HCT116 (cell line): ENCODE results near the gene RBCK1. TPM values are rescaled to one million over a fixed set of nuclear protein-coding genes. Genes with fewer than 3 reads are reported as not detected.

Source experiments
- ATAC-seq: fragments of 200-7000 bp; cut with Tn5 transposase; 2 replicates; pipeline ENCODE4 v1.9.1; 2020; ENCODE audit warnings: mild to moderate bottlenecking, moderate library complexity
- BruUV-seq: library from RNA; stranded (reverse); fragments of 400-500 nt; replicated peaks from 2 replicates; lab custom pipeline; 2021; lab: Mats Ljungman, UMichigan
- CTCF ChIA-PET: fragments of 300-600 bp; sonication (Branson Sonifier 250); formaldehyde crosslinking; loops from one replicate; lab custom pipeline; 2021; ENCODE audit warnings: antibody characterized with exemption; lab: Charles Lee
- POLR2A ChIA-PET: fragments of 300-600, 350-600 bp; sonication (Branson Sonifier 250); formaldehyde crosslinking; loops from one replicate; lab custom pipeline; 2021; ENCODE audit warnings: antibody characterized with exemption; lab: Charles Lee
- RAD21 ChIA-PET, 2 experiments: fragments of 300-600 bp; sonication (Branson Sonifier 250); formaldehyde crosslinking; loops; one replicate each; lab custom pipeline; 2023; ENCODE audit warnings: low total read pairs in 2 of 2; ENCODE audit not compliant: uncharacterized antibody in 2 of 2, unreplicated experiment in 2 of 2, low non-redundant PET in 1 of 2; lab: Charles Lee
- DNase-seq: peaks from one replicate; pipeline ENCODE4 v3.0.0-alpha.2; 2010; ENCODE audit warnings: low read depth, low spot score
- H2AFZ ChIP-seq: fragments of 200-600 bp; shearing (Covaris generic), sonication (generic); 2 replicates; pipeline ENCODE4 v1.6.1; 2017; ENCODE audit warnings: low read depth, mixed run types, mixed read lengths, antibody characterized with exemption, low read length; ENCODE audit not compliant: poor library complexity, severe bottlenecking
- H3K27ac ChIP-seq: 2 replicates; pipeline ENCODE4 v1.5.1; 2012; ENCODE audit warnings: low read depth, low read length
- H3K27me3 ChIP-seq: fragments of 200-600 bp; sonication (generic); 2 replicates; pipeline ENCODE4 v1.6.1; 2016; ENCODE audit warnings: mixed run types, low read length, mixed read lengths; ENCODE audit not compliant: insufficient read depth
- H3K36me3 ChIP-seq, 2 experiments: fragments of 200-500 bp in 1 of 2; fragments of 200-600 bp in 1 of 2; sonication (Bioruptor generic) in 1 of 2; sonication (generic) in 1 of 2; 2 replicates each; pipeline versions ENCODE4 v1.5.1 to v1.6.1; 2014 to 2016; ENCODE audit warnings: low read length in 2 of 2, inconsistent platforms in 1 of 2, mixed read lengths in 1 of 2, mixed run types in 1 of 2; ENCODE audit not compliant: insufficient read depth in 2 of 2, control insufficient read depth in 1 of 2
- H3K4me1 ChIP-seq, 2 experiments: fragments of 200-600 bp in 1 of 2; sonication (generic) in 1 of 2; 2 replicates each; pipeline versions ENCODE4 v1.5.1 to v1.6.1; 2012 to 2017; ENCODE audit warnings: low read length in 2 of 2, inconsistent platforms in 1 of 2, mild to moderate bottlenecking in 1 of 2, mixed read lengths in 1 of 2, mixed run types in 1 of 2, moderate library complexity in 1 of 2; ENCODE audit not compliant: insufficient read depth in 2 of 2, control insufficient read depth in 1 of 2
- H3K4me2 ChIP-seq: fragments of 200-600 bp; sonication (generic); 2 replicates; pipeline ENCODE4 v1.6.1; 2017; ENCODE audit warnings: mixed run types, low read length, mixed read lengths
- H3K4me3 ChIP-seq, 2 experiments: fragments of 200-600 bp in 1 of 2; sonication (generic) in 1 of 2; replicated peaks in 1 of 2; 2 replicates each; pipeline ENCODE4 v1.5.1; 2011 to 2016; ENCODE audit warnings: low read length in 2 of 2, control low read depth in 1 of 2, low read depth in 1 of 2, mild to moderate bottlenecking in 1 of 2, mixed read lengths in 1 of 2, mixed run types in 1 of 2
- H3K79me2 ChIP-seq: fragments of 200-600 bp; sonication (generic); 2 replicates; pipeline ENCODE4 v1.6.1; 2017; ENCODE audit warnings: mild to moderate bottlenecking, mixed run types, low read length, moderate library complexity, mixed read lengths; ENCODE audit not compliant: insufficient read depth
- H3K9ac ChIP-seq: fragments of 200-600 bp; sonication (generic); 2 replicates; pipeline ENCODE4 v1.6.1; 2016; ENCODE audit warnings: low read length, mixed read lengths
- H3K9me2 ChIP-seq: fragments of 200-600 bp; sonication (generic), shearing (Covaris generic); 2 replicates; pipeline ENCODE4 v1.6.1; 2017; ENCODE audit warnings: mixed run types, mild to moderate bottlenecking, moderate library complexity; ENCODE audit not compliant: insufficient read depth
- H3K9me3 ChIP-seq, 2 experiments: fragments of 200-500 bp in 1 of 2; fragments of 200-600 bp in 1 of 2; sonication (Bioruptor generic) in 1 of 2; sonication (generic) in 1 of 2; 2 replicates each; pipeline ENCODE4 v1.6.1; 2014 to 2017; ENCODE audit warnings: low read length in 2 of 2, mixed read lengths in 2 of 2, inconsistent platforms in 1 of 2, low read depth in 1 of 2, mild to moderate bottlenecking in 1 of 2, mixed run types in 1 of 2, moderate library complexity in 1 of 2; ENCODE audit not compliant: control insufficient read depth in 1 of 2, insufficient read depth in 1 of 2
- H4K20me1 ChIP-seq: fragments of 200-600 bp; sonication (generic), shearing (Covaris generic); 2 replicates; pipeline ENCODE4 v1.6.1; 2017; ENCODE audit warnings: mixed run types, mild to moderate bottlenecking, moderate library complexity; ENCODE audit not compliant: insufficient read depth
- CBX3 ChIP-seq: IDR thresholded peaks from 2 replicates; pipeline ENCODE4 v1.6.1; 2012; ENCODE audit warnings: low read depth
- CEBPB ChIP-seq: IDR thresholded peaks from 2 replicates; pipeline ENCODE4 v1.6.1; 2012; ENCODE audit warnings: low read depth
- EZH2 ChIP-seq: fragments of 200-600 bp; sonication (generic); IDR thresholded peaks from 2 replicates; pipeline ENCODE4 v1.6.1; 2017; ENCODE audit warnings: antibody characterized with exemption, mixed run types
- FOSL1 ChIP-seq: IDR thresholded peaks from 2 replicates; pipeline ENCODE4 v1.6.1; 2012; ENCODE audit warnings: low read depth
- POLR2A ChIP-seq: IDR thresholded peaks from 2 replicates; pipeline ENCODE4 v1.7.0; 2011; ENCODE audit warnings: borderline replicate concordance; ENCODE audit not compliant: insufficient read depth, insufficient read length; ENCODE audit errors: extremely low read depth
- RAD21 ChIP-seq: IDR thresholded peaks from 2 replicates; pipeline ENCODE4 v1.6.1; 2012; ENCODE audit warnings: low read depth, mild to moderate bottlenecking
- SIN3A ChIP-seq: IDR thresholded peaks from 2 replicates; pipeline ENCODE4 v1.6.1; 2012; ENCODE audit warnings: low read depth
- SRF ChIP-seq: IDR thresholded peaks from 2 replicates; pipeline ENCODE4 v1.6.1; 2012; ENCODE audit warnings: low read depth
- YY1 ChIP-seq: IDR thresholded peaks from 2 replicates; pipeline ENCODE4 v1.6.1; 2011; ENCODE audit warnings: low read length, low read depth, moderate library complexity, mild to moderate bottlenecking; ENCODE audit not compliant: insufficient replicate concordance; ENCODE audit errors: extremely low read depth
- ZNF274 ChIP-seq: fragments of 200-500 bp; sonication (Bioruptor generic); IDR thresholded peaks from 2 replicates; pipeline ENCODE4 v1.6.1; 2014; ENCODE audit warnings: mild to moderate bottlenecking, low read depth, low read length, inconsistent platforms
- intact Hi-C: fragments of 100-400 bp; cut with micrococcal nuclease; formaldehyde crosslinking; loops from 2 replicates; pipeline ENCODE4 v1.10.0; 2022
- total RNA-seq: library from RNA; stranded (reverse); gene quantifications from one replicate; pipeline ENCODE4 v1.2.1, GENCODE V29; 2021; ENCODE audit not compliant: unreplicated experiment
- TF ChIP-seq, protein P1 (sequence below), 3 experiments: fragments of 200-600 bp in 1 of 3; sonication (generic) in 1 of 3; IDR thresholded peaks in 2 of 3; conservative IDR thresholded peaks in 1 of 3; 2 replicates each; pipeline ENCODE4 v1.5.1; 2012 to 2017; ENCODE audit warnings: low read depth in 2 of 3, low read length in 2 of 3, antibody characterized with exemption in 1 of 3, borderline replicate concordance in 1 of 3, control low read depth in 1 of 3, mild to moderate bottlenecking in 1 of 3, mixed read lengths in 1 of 3, mixed run types in 1 of 3, moderate library complexity in 1 of 3; ENCODE audit not compliant: insufficient read depth in 1 of 3
- TF ChIP-seq, protein P2 (sequence below): IDR thresholded peaks from 2 replicates; pipeline ENCODE4 v1.6.1; 2012

Gene RBCK1
- total RNA-seq, 1 experiment from 2014 or later: 180 TPM

DNA sequence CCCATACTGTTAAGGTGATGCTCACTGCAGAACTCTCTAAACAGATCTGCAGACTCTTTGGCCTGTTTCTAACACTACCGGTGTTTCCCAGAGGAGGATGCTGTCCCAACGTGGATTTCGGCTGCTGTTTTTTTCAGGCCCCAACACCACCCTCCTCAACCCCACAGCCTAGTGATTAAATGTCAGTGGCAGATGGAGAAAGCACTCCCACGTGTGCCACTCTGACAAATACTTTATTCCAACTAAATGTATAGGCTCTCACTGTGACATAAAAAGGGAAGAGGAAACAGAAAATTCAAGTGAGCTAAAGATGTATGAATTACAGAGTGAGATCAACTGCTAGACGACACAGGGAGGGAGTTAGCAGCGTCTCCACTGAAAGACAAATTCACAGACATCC, 50.7 kb downstream of the RBCK1 start:
- ChIA-PET CTCF (no interaction called here), POLR2A (no interaction called here), RAD21 (no interaction called here)
- no peaks in the 10 kb centered on the region for H3K9me2 ChIP-seq
- DNase-seq (no peak), ATAC-seq (no peak)
- H4K20me1 ChIP-seq: peaks cover 8% of the 10 kb centered on the region; the same call in 1 of the 2 replicates
- no peak overlapping the region for H2AFZ ChIP-seq
- peaks cover 79% of the 10 kb centered on the region for H3K79me2 ChIP-seq
- H3K36me3 ChIP-seq: 0 out of 4 replicates have a peak, but pooled peaks cover 0 to 2% of the 10 kb centered on the region in 2 experiments
- no peak overlapping the region for H3K27ac ChIP-seq
- BruUV-seq: no TSS peak
- peaks cover 7 to 15% of the 10 kb centered on the region in 2 experiments; a peak in 3 of 4 replicates for H3K4me1 ChIP-seq
- H3K4me2 ChIP-seq: no peak overlapping the region
- no peak overlapping the region for H3K4me3 ChIP-seq
- H3K9ac ChIP-seq: no peak overlapping the region
- no peaks in the 10 kb centered on the region for H3K27me3 ChIP-seq
- TF ChIP-seq FOSL1 (no peak), CEBPB (no peak), EZH2 (no peak), RAD21 (no peak), SRF (no peak), CBX3 (no peak), SIN3A (no peak), POLR2A (no peak), ZNF274 (no peak), YY1 (no peak)
- TF ChIP-seq, protein P1, sequence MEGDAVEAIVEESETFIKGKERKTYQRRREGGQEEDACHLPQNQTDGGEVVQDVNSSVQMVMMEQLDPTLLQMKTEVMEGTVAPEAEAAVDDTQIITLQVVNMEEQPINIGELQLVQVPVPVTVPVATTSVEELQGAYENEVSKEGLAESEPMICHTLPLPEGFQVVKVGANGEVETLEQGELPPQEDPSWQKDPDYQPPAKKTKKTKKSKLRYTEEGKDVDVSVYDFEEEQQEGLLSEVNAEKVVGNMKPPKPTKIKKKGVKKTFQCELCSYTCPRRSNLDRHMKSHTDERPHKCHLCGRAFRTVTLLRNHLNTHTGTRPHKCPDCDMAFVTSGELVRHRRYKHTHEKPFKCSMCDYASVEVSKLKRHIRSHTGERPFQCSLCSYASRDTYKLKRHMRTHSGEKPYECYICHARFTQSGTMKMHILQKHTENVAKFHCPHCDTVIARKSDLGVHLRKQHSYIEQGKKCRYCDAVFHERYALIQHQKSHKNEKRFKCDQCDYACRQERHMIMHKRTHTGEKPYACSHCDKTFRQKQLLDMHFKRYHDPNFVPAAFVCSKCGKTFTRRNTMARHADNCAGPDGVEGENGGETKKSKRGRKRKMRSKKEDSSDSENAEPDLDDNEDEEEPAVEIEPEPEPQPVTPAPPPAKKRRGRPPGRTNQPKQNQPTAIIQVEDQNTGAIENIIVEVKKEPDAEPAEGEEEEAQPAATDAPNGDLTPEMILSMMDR (IDR thresholded peaks at IDR 0.05 in 2 of 3, conservative IDR thresholded peaks at IDR 0.05 in 1 of 3; ENCODE audit: borderline replicate concordance in 1 of 3, insufficient read depth in 1 of 3, low read depth in 2 of 3, low read length in 2 of 3): no peak
- TF ChIP-seq, protein P2, sequence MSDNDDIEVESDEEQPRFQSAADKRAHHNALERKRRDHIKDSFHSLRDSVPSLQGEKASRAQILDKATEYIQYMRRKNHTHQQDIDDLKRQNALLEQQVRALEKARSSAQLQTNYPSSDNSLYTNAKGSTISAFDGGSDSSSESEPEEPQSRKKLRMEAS: no peak
- no peaks in the 10 kb centered on the region for H3K9me3 ChIP-seq
- intact Hi-C loops: no loop called here
